ENCODE measurements around the gene OTUD3.

The OTUD3 gene

GRCh38 chr1:19949016-19949415, 66.8 kb downstream of the OTUD3 start:
- Histone ChIP-seq H3K27ac (no peak overlapping the region), H3K4me3 (no peak overlapping the region)
- TF ChIP-seq, protein P1, sequence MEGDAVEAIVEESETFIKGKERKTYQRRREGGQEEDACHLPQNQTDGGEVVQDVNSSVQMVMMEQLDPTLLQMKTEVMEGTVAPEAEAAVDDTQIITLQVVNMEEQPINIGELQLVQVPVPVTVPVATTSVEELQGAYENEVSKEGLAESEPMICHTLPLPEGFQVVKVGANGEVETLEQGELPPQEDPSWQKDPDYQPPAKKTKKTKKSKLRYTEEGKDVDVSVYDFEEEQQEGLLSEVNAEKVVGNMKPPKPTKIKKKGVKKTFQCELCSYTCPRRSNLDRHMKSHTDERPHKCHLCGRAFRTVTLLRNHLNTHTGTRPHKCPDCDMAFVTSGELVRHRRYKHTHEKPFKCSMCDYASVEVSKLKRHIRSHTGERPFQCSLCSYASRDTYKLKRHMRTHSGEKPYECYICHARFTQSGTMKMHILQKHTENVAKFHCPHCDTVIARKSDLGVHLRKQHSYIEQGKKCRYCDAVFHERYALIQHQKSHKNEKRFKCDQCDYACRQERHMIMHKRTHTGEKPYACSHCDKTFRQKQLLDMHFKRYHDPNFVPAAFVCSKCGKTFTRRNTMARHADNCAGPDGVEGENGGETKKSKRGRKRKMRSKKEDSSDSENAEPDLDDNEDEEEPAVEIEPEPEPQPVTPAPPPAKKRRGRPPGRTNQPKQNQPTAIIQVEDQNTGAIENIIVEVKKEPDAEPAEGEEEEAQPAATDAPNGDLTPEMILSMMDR (IDR thresholded peaks at IDR 0.05), result no peak
- no peak for DNase-seq (ENCODE audit: low spot score)

- H3K27ac ChIP-seq, result no peak overlapping the region
- no peak for DNase-seq (ENCODE audit: low spot score)
- TF ChIP-seq, protein P1 (IDR thresholded peaks at IDR 0.05), result no peak
- H3K4me3 ChIP-seq, result no peak overlapping the region
Measured at GRCh38 chr1:19954059-19954458, 71.9 kb downstream of the OTUD3 start.

GRCh38 chr1:19955534-19956170, 73.5 kb downstream of the OTUD3 start:
- DNase-seq (ENCODE audit: low spot score), result no peak
- no peak overlapping the region for H3K4me3 ChIP-seq
- TF ChIP-seq, protein P1 (IDR thresholded peaks at IDR 0.05), result no peak
- H3K27ac ChIP-seq, result no peak overlapping the region

- no peak overlapping the region for H3K27ac ChIP-seq
- H3K4me3 ChIP-seq, result no peak overlapping the region
- TF ChIP-seq, protein P1 (IDR thresholded peaks at IDR 0.05), result no peak
- no peak for DNase-seq (ENCODE audit: low spot score)
Measured at GRCh38 chr1:19957779-19958178, 75.6 kb downstream of the OTUD3 start.

DNA sequence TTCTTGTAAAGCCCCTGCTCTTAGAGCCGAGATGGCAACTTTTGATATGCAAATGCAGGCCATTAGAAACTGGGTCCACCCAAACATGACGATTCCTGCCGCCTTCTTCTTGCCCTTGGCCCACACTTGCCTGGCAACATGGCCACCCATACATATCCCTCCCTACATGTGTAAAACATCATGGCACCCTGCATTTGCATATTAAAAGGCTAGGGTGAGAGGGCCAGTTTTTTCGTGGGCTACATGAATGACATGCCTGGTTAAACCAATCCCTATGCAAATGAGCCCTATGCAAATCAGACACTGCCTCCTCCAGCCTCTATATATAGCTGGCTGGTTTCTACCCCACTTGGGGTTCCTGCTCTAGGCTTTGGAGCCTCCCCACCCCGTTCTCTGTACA, 78.4 kb downstream of the OTUD3 start:
- no peak overlapping the region for H3K27ac ChIP-seq
- no peak overlapping the region for H3K4me3 ChIP-seq
- DNase-seq (ENCODE audit: low spot score), result no peak
- TF ChIP-seq, protein P1 (IDR thresholded peaks at IDR 0.05), result no peak

Measured in coronary artery (tissue), 2 donors.